ENCODE data around the gene DNAH10.

The DNAH10 gene

GRCh38 chr12:123896767-123897166 is 134.7 kb downstream of the DNAH10 start:
- Histone ChIP-seq H3K36me3 (ENCODE audit: insufficient read depth, low read length) (no peaks in the 10 kb centered on the region), H3K9me3 (ENCODE audit: control insufficient read depth, insufficient read depth, low read length) (no peaks in the 10 kb centered on the region; the same call in 1 of the 2 replicates), H3K9ac (ENCODE audit: low read depth, low read length) (no peak overlapping the region), H3K4me1 (ENCODE audit: insufficient read depth, low read length) (no peaks in the 10 kb centered on the region; the same call in 1 of the 2 replicates)

GRCh38 chr12:123897221-123897620 is 135.1 kb downstream of the DNAH10 start:
- no peak overlapping the region for H3K9ac ChIP-seq (ENCODE audit: low read depth, low read length)
- H3K36me3 ChIP-seq (ENCODE audit: insufficient read depth, low read length) = no peaks in the 10 kb centered on the region
- H3K9me3 ChIP-seq (ENCODE audit: control insufficient read depth, insufficient read depth, low read length) = no peaks in the 10 kb centered on the region; the same call in 1 of the 2 replicates
- H3K4me1 ChIP-seq (ENCODE audit: insufficient read depth, low read length) = no peaks in the 10 kb centered on the region; the same call in 1 of the 2 replicates

DNA sequence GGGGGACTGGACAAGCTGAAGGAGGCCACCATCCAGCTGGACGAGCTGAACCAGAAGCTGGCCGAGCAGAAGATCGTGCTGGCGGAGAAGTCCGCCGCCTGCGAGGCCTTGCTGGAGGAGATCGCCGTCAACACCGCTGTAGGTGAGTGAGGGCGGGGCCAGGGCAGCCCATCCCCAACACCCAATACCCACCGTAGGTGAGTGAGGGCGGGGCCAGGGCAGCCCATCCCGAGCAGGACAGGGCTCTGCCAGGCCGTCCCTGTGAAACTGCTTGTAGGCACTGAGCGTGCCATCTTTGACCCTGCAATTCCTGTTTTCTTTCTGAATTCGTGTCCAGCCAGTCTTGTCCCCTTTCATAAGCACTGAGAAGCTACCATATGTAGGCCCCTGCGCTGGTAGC is 136.6 kb downstream of the DNAH10 start:
- no peaks in the 10 kb centered on the region for H3K36me3 ChIP-seq (ENCODE audit: insufficient read depth, low read length)
- no peak overlapping the region for H3K9ac ChIP-seq (ENCODE audit: low read depth, low read length)
- H3K9me3 ChIP-seq (ENCODE audit: control insufficient read depth, insufficient read depth, low read length) = no peaks in the 10 kb centered on the region; the same call in 1 of the 2 replicates
- H3K4me1 ChIP-seq (ENCODE audit: insufficient read depth, low read length) = no peaks in the 10 kb centered on the region; the same call in 1 of the 2 replicates

- H3K9me3 ChIP-seq (ENCODE audit: control insufficient read depth, insufficient read depth, low read length) = no peaks in the 10 kb centered on the region; the same call in 1 of the 2 replicates
- H3K9ac ChIP-seq (ENCODE audit: low read depth, low read length) = no peak overlapping the region
- no peaks in the 10 kb centered on the region; the same call in 1 of the 2 replicates for H3K4me1 ChIP-seq (ENCODE audit: insufficient read depth, low read length)
- H3K36me3 ChIP-seq (ENCODE audit: insufficient read depth, low read length) = no peaks in the 10 kb centered on the region
Measured at GRCh38 chr12:123899368-123899767, 137.3 kb downstream of the DNAH10 start.

DNA sequence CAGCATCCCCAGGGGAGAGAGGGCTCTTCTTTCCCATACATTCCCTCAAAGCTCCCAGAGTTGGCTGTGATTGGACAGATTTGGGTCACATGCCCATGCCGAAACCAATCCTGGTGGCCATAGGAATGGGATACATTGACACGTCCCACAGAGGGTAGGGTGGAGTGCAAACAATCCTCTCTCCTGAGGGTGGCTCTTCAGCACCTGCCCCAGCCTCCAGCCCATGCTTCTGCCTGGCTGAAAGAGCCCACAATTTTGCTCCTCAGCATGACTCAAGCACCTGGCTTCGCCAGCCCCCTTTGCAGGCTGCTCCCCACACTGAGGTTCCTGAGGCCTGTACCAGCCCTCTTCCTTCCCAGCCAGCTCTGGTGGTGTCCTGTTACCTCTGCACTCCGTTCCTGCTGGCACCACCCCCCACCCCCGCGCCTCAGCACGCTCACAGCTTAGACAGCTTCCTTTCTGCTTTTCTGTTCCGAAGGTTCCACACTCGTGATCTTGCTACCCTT is 138.8 kb downstream of the DNAH10 start:
- no peaks in the 10 kb centered on the region; the same call in 1 of the 2 replicates for H3K9me3 ChIP-seq (ENCODE audit: control insufficient read depth, insufficient read depth, low read length)
- no peak overlapping the region for H3K9ac ChIP-seq (ENCODE audit: low read depth, low read length)
- H3K4me1 ChIP-seq (ENCODE audit: insufficient read depth, low read length) = no peaks in the 10 kb centered on the region; the same call in 1 of the 2 replicates
- no peaks in the 10 kb centered on the region for H3K36me3 ChIP-seq (ENCODE audit: insufficient read depth, low read length)

DNA sequence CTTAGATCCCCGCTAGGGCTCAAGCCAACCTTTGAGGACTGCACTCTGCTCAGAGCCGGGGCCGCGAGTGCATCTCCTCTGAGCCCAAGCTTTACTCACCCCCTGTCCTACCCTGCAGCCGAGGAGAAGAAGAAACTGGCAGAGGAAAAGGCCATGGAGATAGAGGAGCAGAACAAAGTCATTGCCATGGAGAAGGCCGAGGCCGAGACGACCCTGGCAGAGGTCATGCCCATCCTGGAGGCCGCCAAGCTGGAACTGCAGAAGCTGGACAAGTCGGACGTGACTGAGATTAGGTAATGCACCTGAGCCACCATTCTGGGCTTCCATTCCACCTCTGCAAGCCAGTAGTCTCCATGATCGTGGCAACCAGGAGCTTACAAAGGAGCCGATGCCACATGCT is 140.7 kb downstream of the DNAH10 start:
- no peak overlapping the region for H3K9ac ChIP-seq (ENCODE audit: low read depth, low read length)
- H3K36me3 ChIP-seq (ENCODE audit: insufficient read depth, low read length) = no peaks in the 10 kb centered on the region
- no peaks in the 10 kb centered on the region; the same call in 1 of the 2 replicates for H3K4me1 ChIP-seq (ENCODE audit: insufficient read depth, low read length)
- no peaks in the 10 kb centered on the region; the same call in 1 of the 2 replicates for H3K9me3 ChIP-seq (ENCODE audit: control insufficient read depth, insufficient read depth, low read length)

DNA sequence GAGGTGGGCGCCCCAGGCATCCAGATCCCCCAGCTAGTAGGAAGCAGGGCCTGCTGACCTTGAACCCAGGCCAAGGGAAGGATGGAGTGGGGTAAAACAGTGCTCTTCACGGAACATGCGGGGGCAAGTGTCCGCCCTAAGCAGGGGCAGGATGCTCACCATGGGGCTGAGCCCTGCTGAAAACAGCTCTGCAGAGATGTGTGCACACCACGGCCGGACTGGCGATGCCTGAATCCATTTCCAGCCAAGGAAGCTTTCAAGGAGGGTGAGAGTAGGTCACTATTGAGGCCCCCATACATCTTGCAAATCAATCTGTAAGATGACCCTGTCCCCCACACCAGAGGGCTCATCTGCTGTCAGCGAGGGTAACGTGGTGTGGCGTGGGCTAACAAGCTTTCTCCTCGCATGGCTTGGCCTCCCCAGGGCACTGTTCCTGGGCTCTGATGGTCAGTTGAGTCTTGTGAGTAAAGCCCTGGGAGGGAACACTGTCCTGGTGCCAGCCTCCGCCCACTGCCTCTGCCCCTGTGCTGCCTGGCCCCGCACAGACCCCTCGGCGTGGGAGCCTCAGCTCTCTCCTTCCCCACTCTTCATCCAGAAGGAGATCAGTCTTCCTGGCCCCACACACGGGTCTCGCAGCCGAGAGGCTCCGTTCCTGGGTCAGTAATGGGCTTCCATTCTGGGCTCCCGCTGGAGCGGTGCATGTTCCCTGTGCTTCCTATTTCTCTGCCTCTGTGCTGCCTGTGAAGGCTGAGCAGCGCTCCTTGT is 141.4 kb downstream of the DNAH10 start:
- Histone ChIP-seq H3K4me1 (ENCODE audit: insufficient read depth, low read length) (no peaks in the 10 kb centered on the region; the same call in 1 of the 2 replicates), H3K9ac (ENCODE audit: low read depth, low read length) (no peak overlapping the region), H3K9me3 (ENCODE audit: control insufficient read depth, insufficient read depth, low read length) (no peaks in the 10 kb centered on the region; the same call in 1 of the 2 replicates)

DNA sequence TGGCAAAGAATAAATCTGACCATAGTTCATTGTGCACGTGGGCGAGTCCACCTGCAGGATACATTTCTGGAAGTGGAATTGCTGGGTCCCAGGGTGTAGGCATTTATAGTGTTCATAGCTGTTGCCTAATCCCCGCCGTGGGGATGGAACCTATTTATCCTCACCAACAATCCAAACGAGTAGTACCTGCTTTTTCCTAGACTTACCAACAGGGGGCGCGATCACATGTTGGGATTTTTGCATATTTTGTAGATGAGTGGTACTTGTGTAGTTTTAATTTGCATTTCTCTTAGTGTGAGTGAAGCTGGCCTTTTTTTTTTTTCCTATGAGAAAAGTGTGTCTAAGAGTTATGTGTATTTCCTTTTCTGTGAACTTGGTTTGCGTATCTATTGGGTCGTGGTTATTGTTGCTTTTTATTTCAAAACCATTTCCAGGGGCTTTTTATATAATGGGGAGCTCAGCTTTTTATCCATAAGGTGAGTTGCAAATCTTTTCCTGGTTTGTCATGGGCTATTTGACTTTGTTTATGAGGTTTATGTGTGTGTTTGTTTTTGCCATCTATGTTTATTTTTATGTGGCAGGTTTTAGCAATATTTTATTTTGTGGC is 143.3 kb downstream of the DNAH10 start:
- H3K4me1 ChIP-seq (ENCODE audit: insufficient read depth, low read length) = no peaks in the 10 kb centered on the region; the same call in 1 of the 2 replicates
- no peaks in the 10 kb centered on the region for H3K36me3 ChIP-seq (ENCODE audit: insufficient read depth, low read length)
- H3K9ac ChIP-seq (ENCODE audit: low read depth, low read length) = no peak overlapping the region
- no peaks in the 10 kb centered on the region for H3K9me3 ChIP-seq (ENCODE audit: control insufficient read depth, insufficient read depth, low read length)

More for the DNA sequence above, 141.4 kb downstream of the DNAH10 start:
- H3K36me3 ChIP-seq (ENCODE audit: insufficient read depth, low read length) = no peaks in the 10 kb centered on the region

- Histone ChIP-seq H3K9ac (ENCODE audit: low read depth, low read length) (no peak overlapping the region), H3K4me1 (ENCODE audit: insufficient read depth, low read length) (no peaks in the 10 kb centered on the region), H3K9me3 (ENCODE audit: control insufficient read depth, insufficient read depth, low read length) (no peaks in the 10 kb centered on the region), H3K36me3 (ENCODE audit: insufficient read depth, low read length) (no peaks in the 10 kb centered on the region)
Measured at GRCh38 chr12:123906711-123907420, 144.8 kb downstream of the DNAH10 start.

DNA sequence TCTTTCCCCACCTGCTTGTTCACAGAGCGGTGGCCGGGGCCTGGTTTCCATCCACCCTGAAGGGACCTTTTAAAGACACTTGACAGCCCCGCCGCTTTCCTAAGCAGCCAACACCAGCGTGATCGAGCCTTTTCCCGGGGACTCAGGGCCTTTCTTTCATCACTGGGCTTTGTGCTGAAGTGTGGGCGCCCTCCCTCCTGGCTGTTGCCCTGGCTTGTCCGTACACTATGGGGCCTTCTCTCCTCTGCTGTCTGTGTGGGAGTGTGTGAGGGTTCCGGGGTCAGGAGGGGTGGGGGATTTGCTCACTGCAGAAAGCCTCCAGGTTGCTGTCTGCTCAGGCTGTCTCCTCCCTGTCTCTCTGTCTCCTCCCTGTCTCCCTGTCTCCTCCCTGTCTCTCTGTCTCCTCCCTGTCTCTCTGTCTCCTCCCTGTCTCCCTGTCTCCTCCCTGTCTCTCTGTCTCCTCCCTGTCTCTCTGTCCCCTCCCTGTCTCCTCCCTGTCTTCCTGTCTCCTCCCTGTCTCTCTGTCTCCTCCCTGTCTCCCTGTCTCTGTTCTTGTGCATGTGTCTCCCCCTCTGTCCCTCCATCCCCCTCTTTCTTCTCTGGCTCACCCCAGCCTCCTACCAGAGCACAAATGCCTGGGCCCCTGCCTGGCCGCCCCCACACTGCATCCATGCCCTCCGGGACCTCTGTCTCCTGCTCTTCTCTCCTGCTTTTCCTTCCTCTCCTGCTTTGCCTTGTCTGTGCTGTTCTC is 145.8 kb downstream of the DNAH10 start:
- Histone ChIP-seq H3K36me3 (ENCODE audit: insufficient read depth, low read length) (no peaks in the 10 kb centered on the region), H3K9ac (ENCODE audit: low read depth, low read length) (no peak overlapping the region)

DNA sequence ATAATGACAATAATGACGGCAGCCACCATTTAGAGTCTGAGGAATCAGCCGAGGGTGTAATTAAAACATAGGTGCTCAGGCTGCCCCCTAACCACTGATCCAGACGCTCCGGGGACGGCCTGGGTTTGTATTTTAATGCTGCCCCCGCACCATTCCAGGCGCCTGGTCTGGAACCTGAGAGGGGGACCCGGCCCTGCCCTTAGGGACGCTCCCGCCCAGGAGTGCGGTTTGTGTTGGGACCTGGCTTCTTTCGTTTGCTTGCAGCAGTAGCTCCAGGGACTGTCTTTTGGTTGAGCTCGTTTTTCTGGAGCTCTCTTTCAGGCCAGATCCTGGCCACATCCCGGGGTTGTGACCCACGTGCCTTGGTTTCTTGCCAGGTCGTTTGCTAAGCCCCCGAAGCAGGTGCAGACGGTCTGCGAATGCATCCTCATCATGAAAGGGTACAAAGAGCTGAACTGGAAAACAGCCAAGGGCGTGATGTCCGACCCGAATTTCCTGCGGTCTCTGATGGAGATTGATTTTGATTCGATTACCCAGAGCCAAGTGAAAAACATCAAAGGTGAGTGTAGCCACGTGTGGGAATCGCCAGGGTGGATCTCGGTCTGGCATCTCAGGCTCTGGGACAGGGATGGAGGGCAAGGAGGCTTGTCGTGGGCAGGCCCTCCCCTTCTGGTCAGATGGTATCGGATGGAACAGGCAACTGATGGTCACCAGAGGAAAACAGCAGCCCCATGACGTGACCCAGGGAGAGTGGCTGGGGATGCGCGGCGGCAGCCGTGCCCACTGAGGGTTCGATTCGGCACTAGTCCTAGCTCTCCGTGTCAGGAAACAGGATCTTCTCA is 147.0 kb downstream of the DNAH10 start:
- Histone ChIP-seq H3K4me1 (ENCODE audit: insufficient read depth, low read length) (no peaks in the 10 kb centered on the region), H3K36me3 (ENCODE audit: insufficient read depth, low read length) (no peaks in the 10 kb centered on the region), H3K9ac (ENCODE audit: low read depth, low read length) (no peak overlapping the region), H3K9me3 (ENCODE audit: control insufficient read depth, insufficient read depth, low read length) (no peaks in the 10 kb centered on the region)

More for the DNA sequence above, 145.8 kb downstream of the DNAH10 start:
- no peaks in the 10 kb centered on the region for H3K4me1 ChIP-seq (ENCODE audit: insufficient read depth, low read length)
- no peaks in the 10 kb centered on the region for H3K9me3 ChIP-seq (ENCODE audit: control insufficient read depth, insufficient read depth, low read length)

- H3K36me3 ChIP-seq (ENCODE audit: insufficient read depth, low read length) = no peaks in the 10 kb centered on the region
- H3K9ac ChIP-seq (ENCODE audit: low read depth, low read length) = no peak overlapping the region
- no peaks in the 10 kb centered on the region for H3K4me1 ChIP-seq (ENCODE audit: insufficient read depth, low read length)
- no peaks in the 10 kb centered on the region for H3K9me3 ChIP-seq (ENCODE audit: control insufficient read depth, insufficient read depth, low read length)
Measured at GRCh38 chr12:123910057-123910456, 148.0 kb downstream of the DNAH10 start.

GRCh38 chr12:123910761-123911193 is 148.7 kb downstream of the DNAH10 start:
- no peaks in the 10 kb centered on the region for H3K36me3 ChIP-seq (ENCODE audit: insufficient read depth, low read length)
- H3K9me3 ChIP-seq (ENCODE audit: control insufficient read depth, insufficient read depth, low read length) = no peaks in the 10 kb centered on the region
- H3K9ac ChIP-seq (ENCODE audit: low read depth, low read length) = no peak overlapping the region
- H3K4me1 ChIP-seq (ENCODE audit: insufficient read depth, low read length) = no peaks in the 10 kb centered on the region

Measured in ES-I3 (cell line).